GM19238 (cell line): ENCODE measurements around the gene SH3BP4.

Source experiments
- DNase-seq: peaks from one replicate; pipeline ENCODE4 v3.0.0; 2011; ENCODE audit warnings: low spot score; ENCODE audit not compliant: insufficient read length

Gene SH3BP4

DNA sequence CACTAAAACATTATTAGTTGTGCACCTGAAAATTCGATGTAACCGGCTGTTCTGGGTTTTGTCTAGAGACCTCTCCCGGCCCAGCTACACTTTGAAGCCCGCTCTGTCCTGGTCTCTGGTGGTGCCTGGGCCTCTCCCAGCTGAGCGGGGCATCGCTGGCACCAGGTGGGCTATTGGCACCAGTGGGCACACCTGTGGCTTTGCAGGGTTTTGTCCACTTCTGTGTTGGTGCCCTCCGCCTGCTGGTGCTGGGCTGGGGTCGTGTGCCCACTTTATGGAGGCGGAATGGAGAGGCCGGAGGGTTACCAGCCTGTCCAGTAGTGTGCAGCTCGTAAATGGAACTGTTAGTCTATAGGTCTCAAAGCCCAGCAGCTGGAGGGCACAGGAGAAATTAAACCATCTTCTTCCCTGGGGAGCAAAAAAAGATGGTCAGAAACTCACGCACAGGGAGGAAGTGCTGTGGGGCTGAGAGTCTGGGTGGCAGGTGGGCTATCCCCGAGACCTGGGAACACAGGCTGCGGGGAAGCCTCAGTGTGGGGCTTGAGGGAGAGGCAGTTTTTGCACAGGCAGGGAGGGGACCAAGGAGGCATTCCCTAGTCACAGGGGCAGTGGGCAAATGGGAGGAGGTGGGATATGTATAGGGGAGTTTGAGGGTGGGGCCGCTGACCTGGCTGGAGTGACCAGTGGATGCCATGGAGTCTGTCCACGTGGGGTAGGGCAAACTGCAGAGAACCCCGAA lies 30.4 kb downstream of the SH3BP4 start:
- DNase-seq = no peak

DNA sequence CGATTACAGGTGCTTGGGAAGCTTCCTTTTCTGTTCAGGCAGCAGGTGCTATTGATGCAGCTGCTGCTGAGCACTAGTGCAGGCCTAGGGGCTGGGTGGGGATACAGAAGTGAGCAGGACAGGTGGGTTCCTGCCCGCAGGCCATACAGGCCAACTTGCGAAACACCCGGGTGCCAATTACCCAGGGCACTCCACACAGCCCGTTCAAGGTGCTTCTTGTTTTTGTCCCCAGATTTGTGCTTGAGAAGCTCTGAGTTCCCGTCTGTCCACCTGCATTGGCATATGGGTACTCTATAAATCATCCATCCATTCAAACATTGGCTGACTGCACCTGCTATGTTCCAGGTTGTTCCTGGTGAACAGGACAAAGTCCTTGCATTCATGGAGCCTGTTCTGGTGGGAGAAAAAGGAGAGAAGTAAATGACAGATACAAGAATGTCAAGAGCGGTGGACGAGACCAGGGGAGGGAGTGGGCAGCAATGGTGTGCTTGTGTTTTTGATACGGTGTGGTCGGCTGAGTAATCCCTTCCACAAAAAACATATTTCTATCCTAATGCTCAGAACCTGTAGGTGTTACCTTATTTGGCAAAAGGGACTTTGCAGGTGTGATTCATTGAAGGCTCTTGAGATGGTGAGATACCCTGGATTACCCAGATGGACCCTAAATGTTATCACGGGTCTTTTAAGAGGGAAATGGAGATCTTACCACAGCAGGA lies 31.4 kb downstream of the SH3BP4 start:
- DNase-seq = no peak

DNA sequence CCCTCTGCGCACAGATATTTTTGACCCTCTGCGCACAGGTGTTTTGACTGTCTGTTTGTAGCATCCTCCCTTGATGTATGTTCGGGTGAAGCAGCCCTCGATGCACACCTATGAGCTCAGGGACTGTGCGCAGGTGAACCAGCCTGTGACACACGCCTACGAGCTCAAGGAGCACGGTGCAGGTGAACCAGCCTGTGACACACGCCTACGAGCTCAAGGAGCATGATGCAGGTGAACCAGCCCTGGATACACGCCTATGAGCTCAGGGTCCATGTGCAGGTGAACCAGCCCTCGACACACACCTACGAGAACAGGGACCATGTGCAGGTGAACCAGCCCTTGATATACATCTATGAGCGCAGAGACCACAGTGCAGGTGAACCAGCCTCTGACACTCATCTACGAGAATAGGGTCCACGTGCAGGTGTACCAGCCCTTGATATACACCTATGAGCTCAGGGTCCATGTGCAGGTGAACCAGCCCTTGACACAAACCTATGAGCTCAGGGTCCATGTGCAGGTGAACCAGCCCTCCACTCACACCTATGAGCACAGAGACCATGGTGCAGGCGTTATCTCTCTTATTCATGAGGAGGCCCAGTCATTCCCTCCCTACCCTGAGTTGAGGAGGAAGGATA lies 33.9 kb downstream of the SH3BP4 start:
- no peak for DNase-seq

DNA sequence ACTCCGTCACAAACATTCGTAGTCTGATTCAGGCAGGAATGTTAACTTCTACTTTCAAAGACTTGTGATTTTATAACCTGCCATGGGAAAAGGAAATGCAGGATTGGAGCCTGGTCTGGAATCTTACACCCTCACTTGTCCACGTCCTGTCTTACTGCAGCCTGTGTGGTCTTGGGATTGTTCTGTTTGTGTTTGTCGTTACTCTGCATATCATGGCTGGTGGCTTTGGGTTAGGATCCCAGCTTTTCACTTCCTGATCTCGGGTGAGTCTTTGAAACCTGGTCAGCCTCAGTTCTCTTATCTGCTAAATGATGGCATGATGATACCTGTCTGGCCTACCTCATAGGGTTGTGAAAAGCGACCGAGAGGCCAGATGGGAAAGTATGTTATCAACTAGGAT lies 34.6 kb downstream of the SH3BP4 start:
- no peak for DNase-seq

DNA sequence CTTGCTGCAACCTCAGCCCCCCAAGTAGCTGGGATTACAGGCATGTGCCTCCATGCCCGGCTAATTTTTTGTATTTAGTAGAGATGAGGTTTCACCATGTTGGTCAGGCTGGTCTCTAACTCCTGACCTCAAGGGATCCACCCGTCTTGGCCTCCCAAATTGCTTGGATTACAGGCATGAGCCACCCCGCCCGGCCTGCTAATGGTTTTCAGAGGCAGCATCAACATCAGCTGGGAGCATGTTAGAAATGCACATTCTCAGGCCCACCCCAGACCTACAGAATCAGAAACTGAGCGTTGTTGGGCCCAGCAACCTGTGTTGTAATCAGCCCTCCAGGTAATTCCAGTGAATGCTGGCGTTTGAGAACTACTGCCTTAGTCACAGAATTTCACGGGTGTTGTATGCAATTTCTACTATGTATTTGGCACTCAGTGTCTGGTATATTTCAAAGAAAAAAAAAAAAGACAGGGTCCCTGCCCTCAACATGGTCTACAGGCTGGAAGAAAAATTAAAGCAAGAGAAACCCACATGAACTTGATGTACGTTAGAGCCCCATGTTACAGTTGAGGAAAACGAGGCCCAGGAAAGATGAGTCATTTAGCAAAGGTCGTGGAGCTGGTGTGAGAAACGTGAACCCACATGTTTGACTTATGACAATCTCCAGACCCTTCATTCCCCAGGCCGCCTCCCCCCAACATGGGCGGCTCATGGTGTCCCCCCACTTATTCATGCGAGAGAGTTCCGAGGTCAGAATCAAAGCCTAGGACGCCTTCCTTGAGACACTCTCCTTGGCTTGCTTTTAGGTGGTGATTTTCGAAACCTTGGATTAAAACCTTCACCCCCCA lies 35.3 kb downstream of the SH3BP4 start:
- DNase-seq = no peak

DNA sequence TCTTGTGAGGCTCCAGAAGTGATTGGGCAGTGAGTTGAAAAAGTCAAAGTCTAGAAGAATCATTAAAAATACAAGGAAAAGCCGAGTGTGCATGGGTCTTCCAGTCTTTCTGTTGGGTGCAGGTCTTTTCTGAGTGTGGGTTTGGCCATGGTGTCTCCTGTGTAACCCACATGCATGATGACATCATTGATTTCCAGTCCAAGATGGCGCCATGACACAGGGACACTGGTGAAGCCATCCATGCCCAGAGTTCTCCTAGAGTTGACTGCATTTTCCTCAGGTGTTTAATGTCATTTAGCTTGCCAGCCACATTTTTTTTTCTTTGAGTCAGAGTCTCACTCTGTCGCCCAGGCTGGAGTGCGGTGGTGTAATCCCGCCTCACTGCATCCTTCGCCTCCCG lies 35.9 kb downstream of the SH3BP4 start:
- no peak for DNase-seq

DNA sequence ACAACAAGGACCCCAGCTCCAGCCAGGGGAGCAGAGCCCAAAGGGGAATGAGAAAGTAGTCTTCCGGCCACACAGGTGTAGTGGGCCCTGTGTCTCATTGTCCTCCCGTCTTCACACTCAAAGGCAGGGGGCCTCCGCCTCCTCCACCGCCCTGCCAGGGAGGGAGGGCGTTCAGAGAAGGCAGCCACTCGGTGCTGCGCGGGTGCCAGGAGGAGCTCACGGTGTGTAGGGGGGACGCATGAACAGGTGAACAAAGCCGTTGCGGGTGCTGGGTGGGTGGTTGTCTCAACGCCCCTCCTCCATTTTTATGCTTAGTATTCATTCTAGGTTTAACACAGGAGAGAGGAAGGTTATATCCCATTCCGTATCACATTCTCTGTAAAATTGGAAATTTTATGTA lies 36.7 kb downstream of the SH3BP4 start:
- DNase-seq = no peak

DNA sequence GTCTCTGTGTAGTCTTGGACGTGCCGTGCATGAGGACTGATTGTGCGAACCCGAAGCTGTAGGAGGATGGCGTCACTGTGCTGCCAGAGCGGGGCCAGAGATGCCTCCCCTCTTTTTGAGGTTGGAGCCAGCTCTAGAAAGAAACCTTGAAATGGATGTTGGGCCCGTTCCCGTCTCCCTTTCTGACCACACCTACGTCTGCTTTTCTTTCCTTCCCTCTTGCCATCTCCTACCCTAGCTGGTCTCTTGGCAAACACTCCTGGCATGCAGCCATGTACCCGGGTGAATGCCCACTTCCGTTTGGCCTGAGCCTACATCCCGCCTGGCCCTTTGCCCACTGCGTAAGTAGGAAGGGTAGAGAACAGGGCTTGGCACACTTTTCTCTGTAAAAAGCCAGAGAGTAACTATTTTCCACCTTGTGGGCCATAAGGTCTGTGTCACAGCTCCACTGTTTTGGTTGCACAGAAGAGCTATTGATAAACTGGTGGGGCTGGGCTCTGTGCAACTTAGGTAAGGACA lies 37.4 kb downstream of the SH3BP4 start:
- no peak for DNase-seq

DNA sequence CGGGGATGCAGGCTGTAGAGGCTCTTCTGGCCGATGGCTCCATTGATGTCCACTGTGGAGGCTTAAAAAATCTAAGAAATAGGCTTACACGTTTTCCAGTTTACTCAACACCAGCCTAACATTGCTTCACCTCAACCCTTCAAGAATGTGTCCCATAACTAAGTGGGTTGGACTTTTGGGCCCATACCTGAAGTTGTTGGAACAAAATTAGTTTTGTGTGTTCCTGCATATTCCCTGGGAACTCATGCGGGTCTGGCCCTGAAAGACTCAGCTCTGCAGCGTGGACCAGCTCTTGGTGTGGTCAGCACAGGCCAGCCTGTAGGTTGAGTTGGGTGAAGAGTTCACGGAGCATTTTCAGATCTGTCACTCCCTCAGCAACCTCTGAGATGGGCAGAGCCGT lies 38.5 kb downstream of the SH3BP4 start:
- DNase-seq = no peak

DNA sequence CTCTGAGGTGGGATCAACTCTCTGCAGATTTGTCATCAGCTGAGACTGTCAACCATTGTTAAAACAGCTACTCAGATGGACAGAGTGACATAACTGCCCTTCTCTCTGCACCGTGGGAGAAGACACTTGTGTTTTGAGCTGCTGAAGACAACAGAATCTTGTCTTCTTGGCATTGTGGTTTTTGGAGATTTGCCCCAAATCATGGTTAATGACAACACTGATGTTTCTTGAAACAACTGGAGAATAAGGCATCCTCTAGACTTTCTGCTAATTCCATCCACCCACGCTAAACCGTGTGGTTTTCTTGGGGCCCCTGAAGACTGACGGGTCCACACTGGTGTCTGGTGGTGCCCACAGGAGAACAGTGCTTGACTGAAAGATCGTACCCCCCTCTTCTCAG lies 39.5 kb downstream of the SH3BP4 start:
- no peak for DNase-seq

DNA sequence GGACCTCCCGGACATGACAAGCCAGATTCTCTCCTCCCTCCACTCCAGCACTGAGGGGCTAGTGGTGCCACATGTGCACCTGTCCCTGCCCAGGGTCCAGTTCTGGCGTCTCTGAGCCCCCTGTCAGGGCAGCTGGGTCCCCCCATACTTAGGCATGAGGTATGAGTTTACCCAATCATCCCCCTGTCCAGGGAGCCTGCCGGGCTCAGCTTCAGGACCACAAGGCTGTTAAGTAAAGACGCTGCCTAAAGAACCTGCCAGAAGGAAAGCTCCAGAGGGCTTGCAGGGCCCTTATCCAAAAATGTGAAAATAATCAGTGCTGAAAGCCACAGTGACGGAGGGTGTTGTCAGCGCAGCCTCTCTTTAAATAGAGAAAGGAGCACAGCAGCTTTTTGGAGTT lies 40.0 kb downstream of the SH3BP4 start:
- no peak for DNase-seq

DNA sequence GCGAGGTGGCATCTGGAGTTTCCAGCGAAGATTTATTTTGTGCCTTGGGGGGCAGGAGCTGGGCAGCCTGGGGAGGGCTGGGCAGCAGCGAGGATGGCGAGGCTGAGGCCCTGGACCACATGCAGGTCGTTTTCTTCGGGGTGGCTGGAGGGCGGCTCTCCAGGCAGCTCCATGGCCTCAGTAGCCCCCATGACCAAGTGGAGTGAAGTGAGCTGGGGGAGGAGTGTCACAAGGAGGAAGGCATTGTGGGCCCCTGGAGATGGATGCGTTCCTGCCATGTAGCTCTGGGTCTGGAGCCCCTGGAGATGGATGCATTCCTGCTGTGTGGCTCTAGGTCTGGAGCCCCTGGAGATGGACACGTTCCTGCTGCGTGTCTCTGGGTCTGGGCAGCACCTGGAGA lies 40.4 kb downstream of the SH3BP4 start:
- no peak for DNase-seq

DNA sequence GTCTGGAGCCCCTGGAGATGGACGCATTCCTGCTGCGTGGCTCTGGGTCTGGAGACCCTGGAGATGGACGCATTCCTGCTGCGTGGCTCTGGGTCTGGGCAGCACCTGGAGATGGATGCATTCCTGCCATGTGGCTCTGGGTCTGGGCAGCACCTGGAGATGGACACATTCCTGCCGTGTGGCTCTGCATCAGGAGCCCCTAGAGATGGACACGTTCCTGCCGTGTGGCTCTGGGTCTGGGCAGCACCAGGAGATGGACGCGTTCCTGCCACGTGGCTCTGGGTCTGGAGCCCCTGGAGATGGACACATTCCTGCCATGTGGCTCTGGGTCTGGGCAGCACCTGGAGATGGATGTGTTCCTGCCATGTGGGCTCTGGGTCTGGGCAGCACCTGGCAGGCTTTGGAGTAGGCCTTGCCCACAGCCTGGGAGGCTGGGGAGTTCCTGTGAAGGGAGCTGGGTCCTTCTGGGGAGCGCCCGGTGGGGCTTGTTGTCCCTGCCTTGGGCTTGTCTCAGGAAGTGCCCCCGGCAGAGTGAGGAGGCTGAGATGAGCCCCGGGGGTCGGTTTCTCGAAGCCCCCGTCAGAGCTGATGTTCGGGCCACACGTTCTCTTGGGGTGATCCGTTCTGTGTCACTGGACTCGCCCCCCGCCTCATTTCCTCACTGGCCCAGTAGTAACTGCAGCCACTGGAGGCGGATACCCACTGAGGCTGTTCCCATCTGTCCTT lies 41.0 kb downstream of the SH3BP4 start:
- DNase-seq = no peak

DNA sequence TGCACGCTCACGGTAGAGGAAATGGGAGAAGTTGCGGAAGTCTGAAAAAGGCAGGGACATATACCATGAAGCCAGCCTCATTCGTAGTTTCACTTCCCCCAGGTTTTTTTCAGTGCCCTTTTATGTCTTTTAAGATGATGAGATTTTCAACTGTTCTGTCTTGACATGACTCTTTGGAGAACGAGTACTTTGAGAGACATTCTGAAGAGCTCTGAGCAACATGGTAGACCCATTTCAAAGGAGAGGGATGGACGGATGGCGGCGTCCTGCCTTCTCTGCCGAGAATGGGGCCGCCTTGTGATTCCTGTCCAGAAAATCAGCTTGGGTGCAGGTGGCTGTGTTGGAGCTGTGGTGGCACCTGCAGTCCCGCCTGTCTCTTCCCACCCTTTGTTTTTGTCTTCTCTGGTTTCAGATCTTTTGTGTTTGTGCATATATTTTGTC lies 41.7 kb downstream of the SH3BP4 start:
- no peak for DNase-seq

DNA sequence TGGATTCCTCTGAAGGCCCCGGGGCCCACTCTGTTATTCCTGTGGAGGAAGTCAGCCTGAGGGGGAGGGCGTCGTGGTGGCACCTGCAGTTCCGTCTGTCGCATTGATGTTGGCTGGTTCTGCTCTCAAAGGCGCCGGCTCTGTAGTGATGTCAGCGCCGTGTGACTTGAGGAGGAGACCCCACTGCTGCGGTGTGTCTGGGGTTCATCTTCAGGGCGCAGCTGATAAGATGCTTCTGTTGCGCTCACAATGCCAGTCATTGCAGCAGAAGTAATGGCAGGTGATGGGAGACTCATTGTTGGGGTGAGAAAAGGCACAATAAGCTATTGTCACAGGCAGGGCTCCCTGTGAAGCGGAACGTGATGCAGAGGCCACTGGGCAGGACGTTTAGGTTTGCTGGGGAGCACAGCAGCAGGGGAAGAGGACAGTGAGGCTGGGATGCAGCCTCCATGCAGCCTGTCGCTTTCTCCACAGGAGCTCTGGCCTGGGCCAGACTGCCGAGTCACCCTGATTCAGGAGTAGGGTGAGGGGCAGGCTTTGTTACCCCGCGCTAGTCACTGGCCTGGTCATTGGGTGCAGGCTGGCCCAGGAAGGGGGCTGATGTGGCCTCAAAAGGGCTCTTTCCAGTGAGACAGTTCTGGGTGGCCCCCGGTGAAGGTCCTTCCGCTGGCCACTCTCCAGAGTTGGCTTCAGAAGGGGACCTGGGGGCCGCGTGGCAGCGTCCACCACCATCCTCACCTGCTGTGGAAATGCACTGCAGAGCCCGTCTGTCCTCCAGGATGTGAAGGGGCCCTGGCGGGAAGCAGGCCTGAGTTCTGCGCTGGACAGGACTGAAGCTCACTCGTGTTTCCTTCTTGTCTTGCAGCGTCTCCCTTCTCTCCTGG lies 42.9 kb downstream of the SH3BP4 start:
- DNase-seq = no peak

DNA sequence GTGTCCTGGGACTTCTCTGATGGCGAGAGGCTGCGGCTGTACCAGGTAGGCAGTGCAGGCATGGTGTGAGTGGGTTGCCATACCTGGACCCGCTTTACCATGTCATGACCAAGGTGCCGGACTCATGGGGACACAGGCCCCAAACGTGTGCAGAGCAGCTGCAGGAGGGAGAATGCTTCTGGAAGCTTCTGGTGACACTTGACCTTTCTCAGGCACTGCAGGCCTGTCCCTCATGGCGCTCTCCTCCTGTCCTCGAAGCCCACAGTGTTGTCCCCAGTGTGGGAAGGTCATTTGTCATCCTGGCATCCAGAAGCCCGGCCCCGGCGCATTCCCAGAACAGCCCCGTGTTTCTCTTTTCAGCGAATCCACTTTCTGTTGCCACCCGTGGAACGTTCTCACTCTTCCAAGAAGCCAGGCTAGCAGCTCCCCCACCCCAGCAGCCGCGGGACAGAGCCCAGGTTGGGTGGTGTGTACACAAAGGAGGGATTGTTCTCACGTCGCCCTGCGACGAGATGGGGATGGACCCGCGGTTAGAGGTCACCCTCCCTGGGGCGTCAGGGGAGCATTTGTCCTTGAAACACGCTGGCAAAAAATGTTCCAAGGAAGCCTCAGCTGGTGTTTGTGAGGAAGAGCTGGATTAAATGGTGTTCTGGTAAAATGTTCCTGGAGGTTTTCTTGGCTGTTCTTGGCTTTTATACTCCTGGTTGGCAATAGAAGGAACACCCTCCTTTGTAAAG lies 43.7 kb downstream of the SH3BP4 start:
- DNase-seq = no peak

DNA sequence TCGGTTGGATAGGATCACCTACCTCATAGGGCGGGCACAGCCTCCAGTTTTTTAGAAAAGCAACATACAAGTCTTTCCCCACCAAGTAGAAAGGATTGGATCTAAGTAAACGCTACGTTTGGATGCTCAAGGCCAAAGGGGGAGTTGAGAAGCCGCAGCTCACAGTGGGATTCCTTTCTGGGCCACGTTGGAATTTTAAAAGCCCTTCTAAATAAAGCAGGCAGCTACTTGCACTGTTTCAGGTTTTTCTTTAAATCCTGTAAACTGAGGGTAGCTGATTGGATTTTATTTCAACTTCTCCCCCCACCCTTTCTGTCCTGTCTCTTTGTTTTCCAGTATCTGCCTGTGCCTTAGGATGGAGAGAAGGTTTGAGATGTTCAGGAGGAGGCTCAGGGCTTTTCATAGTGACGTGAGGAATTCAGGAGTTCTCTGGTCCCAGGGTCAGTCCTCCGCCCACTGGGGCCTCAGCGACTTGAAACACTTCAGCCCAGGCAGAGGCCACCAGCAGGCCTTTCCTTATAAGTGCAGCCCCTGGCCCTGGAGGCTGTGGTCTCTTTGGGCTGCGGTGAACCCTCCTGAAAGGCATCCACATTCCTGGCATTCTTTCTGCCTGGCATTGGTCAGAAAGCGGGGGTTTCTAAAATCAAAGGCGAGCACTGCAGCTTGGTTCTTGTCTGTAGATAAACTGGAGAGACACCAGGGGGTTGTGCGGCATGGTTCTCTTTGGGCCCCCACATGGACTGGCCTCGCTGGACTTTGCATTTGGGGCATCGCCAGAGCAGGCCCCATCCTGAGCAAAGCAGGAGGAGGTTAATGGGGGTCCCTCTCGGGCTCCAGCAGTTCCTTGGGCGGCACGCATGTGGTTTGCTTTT lies 44.5 kb downstream of the SH3BP4 start:
- no peak for DNase-seq

DNA sequence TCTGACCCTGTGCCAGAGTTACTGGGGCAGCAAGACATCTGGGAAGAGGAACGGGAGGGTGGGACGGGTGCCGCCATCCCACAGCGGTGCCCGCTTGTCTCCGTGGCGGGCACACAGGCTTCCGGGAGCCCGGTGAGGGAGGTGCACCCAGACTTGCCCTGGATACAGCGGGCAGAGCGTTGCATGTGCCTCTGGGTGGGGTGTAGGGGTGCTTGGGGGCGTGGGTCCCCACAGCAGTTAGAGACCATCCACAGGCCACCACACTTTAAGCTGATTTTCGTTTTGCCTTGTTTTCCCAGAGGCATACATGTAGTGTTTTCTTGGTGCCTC lies 45.1 kb downstream of the SH3BP4 start:
- no peak for DNase-seq
